GM21381 (cell line): ENCODE results near the gene MNT.
"Not testable (repeated sequence)": the region's sequence is repeated elsewhere in the genome, so short reads cannot be mapped to it uniquely, and the experiment has no call there.

Experiments
- ATAC-seq: cut with Tn5 transposase; IDR thresholded peaks from one replicate; pipeline ENCODE4 v1.9.1; 2021; ENCODE audit warnings: mild to moderate bottlenecking, moderate library complexity; ENCODE audit not compliant: unreplicated experiment

The MNT gene, protein sequence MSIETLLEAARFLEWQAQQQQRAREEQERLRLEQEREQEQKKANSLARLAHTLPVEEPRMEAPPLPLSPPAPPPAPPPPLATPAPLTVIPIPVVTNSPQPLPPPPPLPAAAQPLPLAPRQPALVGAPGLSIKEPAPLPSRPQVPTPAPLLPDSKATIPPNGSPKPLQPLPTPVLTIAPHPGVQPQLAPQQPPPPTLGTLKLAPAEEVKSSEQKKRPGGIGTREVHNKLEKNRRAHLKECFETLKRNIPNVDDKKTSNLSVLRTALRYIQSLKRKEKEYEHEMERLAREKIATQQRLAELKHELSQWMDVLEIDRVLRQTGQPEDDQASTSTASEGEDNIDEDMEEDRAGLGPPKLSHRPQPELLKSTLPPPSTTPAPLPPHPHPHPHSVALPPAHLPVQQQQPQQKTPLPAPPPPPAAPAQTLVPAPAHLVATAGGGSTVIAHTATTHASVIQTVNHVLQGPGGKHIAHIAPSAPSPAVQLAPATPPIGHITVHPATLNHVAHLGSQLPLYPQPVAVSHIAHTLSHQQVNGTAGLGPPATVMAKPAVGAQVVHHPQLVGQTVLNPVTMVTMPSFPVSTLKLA

DNA sequence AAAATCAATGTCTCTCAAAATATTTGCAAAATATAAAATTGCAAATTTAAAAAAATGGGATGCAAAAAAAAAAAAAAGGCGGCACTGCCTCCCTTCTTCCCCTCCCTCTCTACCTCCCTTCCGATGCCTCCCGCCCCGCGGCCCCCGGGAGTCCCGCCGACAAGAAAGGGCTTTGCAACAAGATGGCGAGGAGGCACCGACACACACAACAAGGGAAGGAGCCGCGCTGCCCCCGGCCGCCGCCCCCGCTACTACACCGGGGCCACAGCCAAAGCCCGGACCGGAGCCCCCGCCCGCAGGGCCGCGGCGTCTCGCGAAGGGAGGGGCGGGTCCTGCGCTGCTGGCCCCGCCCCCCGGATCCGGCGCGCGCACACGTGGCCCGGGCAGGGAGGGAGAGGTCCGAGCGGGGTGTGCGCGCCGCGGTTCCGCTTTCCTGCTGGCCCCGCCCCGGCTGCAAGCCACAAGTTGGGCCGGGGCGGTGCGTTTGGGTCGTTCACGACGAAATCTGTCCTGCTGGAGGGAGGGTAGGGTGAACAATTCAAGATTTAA is at the start of gene MNT:
TSS of gene MNT (minus strand) at position 184 of the 549 bp plus-strand sequence. CDS start 348 bp downstream, outside the sequence.
- ATAC-seq = peak; percentile 31

- no peak for ATAC-seq
Observed at GRCh38 chr17:2450016-2450650, 49.3 kb upstream of the MNT start.

GRCh38 chr17:2449486-2449885 is 48.6 kb upstream of the MNT start:
- ATAC-seq = no peak

DNA sequence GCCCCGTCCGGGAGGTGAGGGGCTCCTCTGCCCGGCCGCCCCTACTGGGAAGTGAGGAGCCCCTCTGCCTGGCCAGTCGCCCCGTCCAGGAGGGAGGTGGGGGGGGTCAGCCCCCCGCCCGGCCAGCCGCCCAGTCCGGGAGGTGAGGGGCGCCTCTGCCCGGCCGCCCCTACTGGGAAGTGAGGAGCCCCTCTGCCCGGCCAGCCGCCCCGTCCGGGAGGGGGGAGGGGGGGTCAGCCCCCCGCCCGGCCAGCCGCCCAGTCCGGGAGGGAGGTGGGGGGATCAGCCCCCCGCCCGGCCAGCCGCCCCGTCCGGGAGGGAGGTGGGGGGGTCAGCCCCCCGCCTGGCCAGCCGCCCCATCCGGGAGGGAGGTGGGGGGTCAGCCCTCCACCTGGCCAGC is 46.6 kb upstream of the MNT start:
- not testable (repeated sequence) for ATAC-seq

GRCh38 chr17:2445638-2446037 is 44.8 kb upstream of the MNT start:
- no peak for ATAC-seq

GRCh38 chr17:2444382-2444781 is 43.5 kb upstream of the MNT start:
- ATAC-seq = no peak

GRCh38 chr17:2442166-2442565 is 41.3 kb upstream of the MNT start:
- ATAC-seq = no peak

DNA sequence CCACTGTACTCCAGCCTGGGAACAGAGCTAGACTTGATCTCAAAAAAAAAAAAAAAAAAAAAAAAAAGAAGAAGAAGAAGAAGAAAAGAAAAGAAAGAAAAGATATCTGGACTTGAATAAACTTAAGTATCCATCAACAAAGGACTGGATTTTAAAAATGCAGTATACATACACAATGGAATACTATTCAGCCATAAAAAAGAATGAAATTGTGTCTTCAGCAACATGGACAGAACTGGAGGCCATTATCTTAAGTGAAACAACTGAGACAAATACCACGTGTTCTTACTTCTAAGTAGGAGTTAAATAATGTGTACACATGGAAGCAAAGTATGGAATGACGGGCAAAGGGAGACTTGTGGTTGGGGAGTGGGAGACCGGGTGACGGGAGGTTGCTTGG is 40.1 kb upstream of the MNT start:
- no peak for ATAC-seq

DNA sequence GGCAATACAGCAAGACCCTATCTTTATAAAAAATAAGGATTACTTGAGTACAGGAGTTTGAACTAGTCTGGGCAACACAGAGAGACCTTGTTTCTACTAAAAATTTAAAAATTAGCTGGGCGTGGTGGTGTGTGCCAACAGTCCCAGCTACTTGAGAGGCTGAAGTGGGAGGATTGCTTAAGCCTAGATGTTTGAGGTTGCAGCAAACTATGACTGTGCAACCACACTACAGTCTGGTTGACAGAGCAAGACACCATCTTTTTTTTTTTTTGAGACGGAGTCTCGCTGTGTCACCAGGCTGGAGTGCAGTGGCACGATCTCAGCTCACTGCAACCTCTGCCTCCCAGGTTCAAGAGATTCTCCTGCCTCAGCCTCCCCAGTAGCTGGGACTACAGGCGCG is 39.1 kb upstream of the MNT start:
- not testable (repeated sequence) for ATAC-seq

GRCh38 chr17:2438823-2439222 is 38.0 kb upstream of the MNT start:
- no peak for ATAC-seq

DNA sequence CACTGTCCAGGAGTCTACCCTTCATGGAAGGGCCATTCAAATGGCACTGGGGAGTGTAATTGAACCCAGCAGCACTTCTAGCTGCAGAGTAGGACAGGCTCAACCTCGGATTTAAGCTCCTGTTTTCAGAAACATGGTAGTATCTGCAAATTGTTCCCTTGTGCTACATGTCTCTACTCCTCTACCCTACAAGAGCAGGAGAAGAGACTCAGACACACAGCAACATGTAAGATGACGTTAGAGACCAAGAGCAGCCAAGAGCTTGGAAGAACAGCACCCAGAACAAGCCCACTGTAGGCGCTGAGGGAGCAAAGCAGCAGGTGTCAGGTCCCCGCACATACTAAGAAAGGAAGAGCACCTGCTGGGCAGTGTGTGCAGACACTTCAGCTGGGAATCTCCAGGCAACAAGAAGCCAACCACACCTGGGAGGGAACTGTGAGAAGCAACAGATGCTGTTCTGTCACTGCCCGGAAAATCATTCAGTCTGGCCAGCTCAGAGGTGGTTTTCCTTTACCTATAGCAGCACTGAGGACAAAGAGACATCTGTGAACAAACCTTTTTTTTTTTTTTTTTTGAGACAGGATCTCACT is 35.6 kb upstream of the MNT start:
- no peak for ATAC-seq

DNA sequence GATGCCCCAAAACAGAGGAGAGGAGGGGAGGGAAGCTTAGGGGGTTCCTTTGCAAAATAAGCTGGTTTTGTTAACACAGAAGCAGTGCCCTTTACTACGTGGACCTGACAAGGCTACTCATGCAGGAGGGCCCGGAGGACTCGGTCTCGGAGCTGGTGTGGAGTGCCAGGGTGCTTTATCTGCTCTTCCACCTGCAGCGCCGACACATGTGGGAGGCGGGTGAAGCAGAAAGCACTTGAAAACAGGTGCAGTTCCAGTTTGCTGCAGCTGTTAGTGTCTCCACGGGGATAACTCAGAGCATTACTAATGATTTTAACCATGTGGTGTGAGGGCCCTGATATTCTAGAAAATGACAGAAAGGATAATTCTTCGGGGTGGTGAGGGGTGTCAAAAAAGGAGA is 35.0 kb upstream of the MNT start:
- ATAC-seq = no peak

- ATAC-seq = no peak
Observed at GRCh38 chr17:2435181-2435741, 34.4 kb upstream of the MNT start.

GRCh38 chr17:2433696-2434095 is 32.8 kb upstream of the MNT start:
- no peak for ATAC-seq

DNA sequence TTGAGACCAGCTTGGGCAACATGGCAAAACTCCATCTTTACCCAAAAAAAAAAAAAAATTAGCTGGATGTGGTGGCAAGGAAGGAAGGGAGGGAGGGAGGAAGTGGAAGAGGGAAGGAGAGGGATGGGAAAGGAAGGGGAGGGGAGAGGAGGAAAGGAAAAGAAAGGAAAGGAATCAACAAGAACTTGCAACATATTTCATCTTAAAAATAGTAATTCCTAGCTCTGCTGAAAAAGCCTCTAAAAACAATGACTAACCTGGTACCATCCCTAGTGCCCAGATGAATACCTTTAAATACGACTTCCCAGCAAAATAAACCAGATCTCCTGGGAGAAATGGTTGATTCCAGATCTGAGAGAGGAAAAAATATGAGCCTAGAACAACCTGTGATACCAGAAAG is 27.1 kb upstream of the MNT start:
- no peak for ATAC-seq

GRCh38 chr17:2427215-2427614 is 26.4 kb upstream of the MNT start:
- ATAC-seq = no peak

DNA sequence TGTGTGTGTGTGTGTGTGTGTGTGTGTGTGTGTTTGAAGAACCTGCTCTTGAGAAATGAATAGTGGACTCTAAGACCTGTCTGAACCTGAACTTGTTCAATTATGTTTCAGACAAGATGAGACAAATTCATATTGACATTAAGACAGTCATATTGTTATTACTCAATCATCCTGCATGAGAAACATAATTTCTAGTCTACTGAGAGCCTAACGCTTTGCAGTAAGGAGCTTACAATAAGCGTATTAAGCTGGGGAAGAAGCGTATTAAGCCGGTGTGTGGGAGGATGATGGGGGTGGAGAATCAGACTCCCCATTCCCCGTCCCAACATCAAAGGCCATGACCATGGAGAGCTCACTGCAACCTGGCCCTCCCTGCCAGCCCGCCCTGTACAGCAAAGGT is 22.4 kb upstream of the MNT start:
- no peak for ATAC-seq

DNA sequence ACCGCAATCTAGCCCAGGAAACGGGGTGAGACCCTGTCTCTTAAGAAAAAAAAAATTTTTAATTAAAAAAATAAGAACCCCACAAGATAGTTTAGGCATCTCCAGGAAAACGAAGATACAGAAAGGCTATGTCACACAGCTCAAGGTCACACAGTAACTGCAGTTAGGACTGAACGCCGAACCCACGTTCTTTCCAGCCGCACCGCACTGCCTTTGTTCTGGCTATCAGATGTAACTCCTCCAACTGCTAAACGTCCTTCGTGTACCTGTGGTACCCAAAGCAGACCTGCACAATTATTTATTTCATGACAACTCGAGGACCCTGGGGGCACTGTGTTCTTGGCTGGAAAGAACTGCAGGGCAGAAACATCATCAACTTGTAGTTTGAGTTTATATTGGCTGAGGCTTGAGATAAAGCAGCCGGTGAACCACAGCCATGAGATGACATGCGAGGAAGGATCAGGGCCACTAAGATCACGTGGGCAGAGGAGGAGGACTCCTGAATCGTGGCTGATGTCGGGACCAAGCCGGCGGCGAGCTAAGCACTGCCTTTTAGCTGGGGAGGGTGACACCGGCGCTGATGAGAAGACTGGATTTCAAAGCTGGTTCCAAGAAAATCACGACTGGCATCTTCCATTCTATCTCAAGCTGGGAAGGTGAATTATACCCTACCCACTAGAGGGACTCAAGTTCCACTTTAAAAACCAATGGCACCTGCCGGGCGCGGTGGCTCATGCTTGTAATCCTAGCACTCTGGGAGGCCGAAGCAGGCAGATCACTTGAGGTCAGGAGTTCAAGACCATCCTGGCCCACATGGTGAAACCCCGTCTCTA is 20.7 kb upstream of the MNT start:
- no peak for ATAC-seq

- ATAC-seq = no peak
Observed at GRCh38 chr17:2420176-2420575, 19.3 kb upstream of the MNT start.

GRCh38 chr17:2419486-2419885 is 18.6 kb upstream of the MNT start:
- no peak for ATAC-seq
